Heart left ventricle (tissue), 16 donors: ENCODE measurements around the gene DAB1. TPM values are rescaled to one million over a fixed set of nuclear protein-coding genes. Genes with fewer than 3 reads are reported as not detected.

Source experiments
- ATAC-seq, 4 donors: fragments of 200-7000 bp; cut with Tn5 transposase; one replicate each; pipeline ENCODE4 v1.9.1; 2020 to 2022; ENCODE audit warnings: moderate library complexity in 4 of 4, mild to moderate bottlenecking in 3 of 4, moderate number of reproducible peaks in 1 of 4
- DNase-seq, 5 donors: peaks; one replicate each; pipeline ENCODE4 v3.0.0-alpha.2; 2020
- H3K27ac ChIP-seq, 12 donors: fragments of 200-600 bp; sonication (generic) in 4 of 12; one replicate each; pipeline versions ENCODE4 v1.5.0 to v1.8.0; 2016 to 2022; ENCODE audit warnings: mild to moderate bottlenecking in 2 of 12
- H3K27me3 ChIP-seq, 9 donors: fragments of 200-600 bp; sonication (generic) in 2 of 9; one replicate each; pipeline versions ENCODE4 v1.5.1 to v1.8.0; 2016 to 2022; ENCODE audit warnings: mild to moderate bottlenecking in 3 of 9
- H3K36me3 ChIP-seq, 9 donors: fragments of 200-600 bp; sonication (generic) in 2 of 9; one replicate each; pipeline versions ENCODE4 v1.5.0 to v1.8.0; 2018 to 2022; ENCODE audit warnings: mild to moderate bottlenecking in 2 of 9
- H3K4me1 ChIP-seq, 12 donors: fragments of 200-600 bp; sonication (generic) in 4 of 12; one replicate each; pipeline versions ENCODE4 v1.5.0 to v1.8.0; 2016 to 2022; ENCODE audit warnings: mild to moderate bottlenecking in 3 of 12
- H3K4me3 ChIP-seq, 12 donors: fragments of 200-600 bp; sonication (generic) in 4 of 12; one replicate each; pipeline versions ENCODE4 v1.5.0 to v1.8.0; 2017 to 2022; ENCODE audit warnings: mild to moderate bottlenecking in 9 of 12, moderate library complexity in 4 of 12
- H3K9me3 ChIP-seq, 12 donors: fragments of 200-600 bp; sonication (generic) in 4 of 12; one replicate each; pipeline versions ENCODE4 v1.5.0 to v1.8.0; 2016 to 2022; ENCODE audit warnings: mild to moderate bottlenecking in 1 of 12
- CTCF ChIP-seq, 12 donors: fragments of 200-600 bp; sonication (generic) in 4 of 12; IDR thresholded peaks; one replicate each; pipeline versions ENCODE4 v1.5.0 to v1.8.0; 2018 to 2022; ENCODE audit warnings: antibody characterized with exemption in 12 of 12, mild to moderate bottlenecking in 5 of 12
- POLR2A ChIP-seq, 2 donors: fragments of 450-650 bp; IDR thresholded peaks; one replicate each; pipeline ENCODE4 v1.6.1; 2017; ENCODE audit warnings: antibody characterized with exemption in 2 of 2, mild to moderate bottlenecking in 2 of 2, moderate library complexity in 2 of 2
- WGBS, 4 donors: extraction: QIAGEN DNeasy Blood & Tissue Kit in 2 of 4; methylation state at CpG; one replicate each; pipeline versions ENCODE4 v1.1.5 to v1.1.7; 2013 to 2018; 5-methylcytosine and 5-hydroxymethylcytosine counted together
- intact Hi-C, 10 donors: fragments of 100-400 bp; cut with DNase I; formaldehyde crosslinking; loops; one replicate each; pipeline versions ENCODE4 v1.11.1 to v1.14.2; 2022
- polyA plus RNA-seq, 2 donors: library from polyadenylated mRNA; stranded (reverse); fragments of 200-250 nt; gene quantifications; one replicate each; pipeline ENCODE4 v1.2.3, GENCODE V29; 2013
- total RNA-seq, 9 donors: library from RNA; depleted of rRNA in 2 of 9; stranded (reverse); fragments of >200 nt in 2 of 9; fragmentation: NEBNext Ultra II Directional in 3 of 9; extraction: Animal tissue kit (Norgen Biotek cat#: 25700) in 3 of 9; gene quantifications; one replicate each; pipeline versions ENCODE4 v1.1.0 to v1.2.4, GENCODE V29; 2016 to 2023
- donor health status: ischemic (EF 13 %, LVEDD 7.1; RV severe dilation, severe dysfunction).
- donor health status: healthy with polysubstance abuse.
- donor health status: DM: no; HTN: yes; CAD: no.
- donor health status: DM: no; HTN: no; CAD: no.
- donor health status: ischemic (EF 25% LVEDD 6.9; RV normal size, moderate dysfunction).
- donor health status: ischemic (EF 25% LVEDD 5.7; RV mildly dilated, moderate dysfunction).
- donor health status: healthy.
- donor health status: DM: yes; HTN: yes; CAD: no.
- donor health status: ischemic (EF 35%, LVEDD 5.7; RV mildly dilated, moderate dysfunction).
- donor health status: nonischemic (EF 11% LVEDD 7.7; RV severe dilation, severe dysfunction).
- donor health status: DM: yes; HTN: yes; CAD: no.
- donor health status: PGD.
- donor health status: ischemic (EF 29% LVEDD 5.4; RV normal size, mild dysfunction).
- donor health status: nonischemic (EF 23%, LVEDD 6.1; RV moderate dilation, normal function).

The DAB1 gene
- total and polyA plus RNA-seq, 11 donors = 0.26 to 28.8 (median 5.2) TPM

- peak in 1 of 4 donors; percentile 41 for ATAC-seq
- no peak overlapping the region for H3K4me3 ChIP-seq
- WGBS, 4 donors = 45 to 63% (median 52%) methylated on average over 4 of the region's 4 CpGs
These were observed 98.7 kb downstream of the DAB1 start for GRCh38 chr1:57325117-57325516.

GRCh38 chr1:57324388-57324787 is 99.5 kb downstream of the DAB1 start:
- intact Hi-C loops = loop anchor here in 1 of 10 donors (10.0 kb wide), 1 partner anchor 240 kb away; no protein-coding TSS in a partner anchor
- 94 to 98% (median 96%) methylated on average over 3 of the region's 3 CpGs for WGBS, 4 donors

More at GRCh38 chr1:57325117-57325516, 98.7 kb downstream of the DAB1 start:
- Histone ChIP-seq H3K9me3 (no peaks in the 10 kb centered on the region), H3K27ac (no peak overlapping the region), H3K4me1 (peaks cover 0 to 15% (median 0%) of the 10 kb centered on the region in 12 donors), H3K27me3 (no peaks in the 10 kb centered on the region), H3K36me3 (no peaks in the 10 kb centered on the region)
- no peak for TF ChIP-seq CTCF (IDR thresholded peaks at IDR 0.05)
- TF ChIP-seq POLR2A (IDR thresholded peaks at IDR 0.05) = no peak
- DNase-seq = no peak
- intact Hi-C loops = loop anchor here in 1 of 10 donors (10.0 kb wide), 1 partner anchor 240 kb away; no protein-coding TSS in a partner anchor

GRCh38 chr1:57321776-57322175 is 102.1 kb downstream of the DAB1 start:
- H3K36me3 ChIP-seq = no peaks in the 10 kb centered on the region
- H3K4me3 ChIP-seq = no peak overlapping the region
- 47 to 88% (median 60%) methylated on average over 4 of the region's 4 CpGs for WGBS, 4 donors
- intact Hi-C loops = loop anchor here in 1 of 10 donors (10.0 kb wide), 1 partner anchor 237 kb away; no protein-coding TSS in a partner anchor
- TF ChIP-seq POLR2A (IDR thresholded peaks at IDR 0.05) (no peak), CTCF (IDR thresholded peaks at IDR 0.05) (no peak)
- ATAC-seq = peak; percentile 51 to 74 (median 68)
- no peaks in the 10 kb centered on the region for H3K9me3 ChIP-seq
- H3K4me1 ChIP-seq = peaks cover 0 to 16% (median 0%) of the 10 kb centered on the region in 12 donors
- no peaks in the 10 kb centered on the region for H3K27me3 ChIP-seq
- no peak for DNase-seq
- H3K27ac ChIP-seq = no peak overlapping the region

More at GRCh38 chr1:57324388-57324787, 99.5 kb downstream of the DAB1 start:
- no peak for DNase-seq
- Histone ChIP-seq H3K4me1 (peaks cover 0 to 16% (median 0%) of the 10 kb centered on the region in 12 donors), H3K9me3 (no peaks in the 10 kb centered on the region), H3K27me3 (no peaks in the 10 kb centered on the region), H3K27ac (no peak overlapping the region), H3K36me3 (no peaks in the 10 kb centered on the region), H3K4me3 (no peak overlapping the region)
- TF ChIP-seq CTCF (IDR thresholded peaks at IDR 0.05) (no peak), POLR2A (IDR thresholded peaks at IDR 0.05) (no peak)
- ATAC-seq = no peak

- H3K27ac ChIP-seq = no peak overlapping the region
- WGBS, 4 donors = 61 to 85% (median 70%) methylated on average over 3 of the region's 3 CpGs
- intact Hi-C loops = loop anchor here in 1 of 10 donors (10.0 kb wide), 1 partner anchor 235 kb away; no protein-coding TSS in a partner anchor
- peaks cover 0 to 7% (median 0%) of the 10 kb centered on the region in 12 donors for H3K4me1 ChIP-seq
- DNase-seq (no peak), ATAC-seq (no peak)
- no peak for TF ChIP-seq POLR2A (IDR thresholded peaks at IDR 0.05)
- no peak for TF ChIP-seq CTCF (IDR thresholded peaks at IDR 0.05)
- H3K9me3 ChIP-seq = no peaks in the 10 kb centered on the region
- no peaks in the 10 kb centered on the region for H3K27me3 ChIP-seq
- no peaks in the 10 kb centered on the region for H3K36me3 ChIP-seq
- H3K4me3 ChIP-seq = no peak overlapping the region
These were observed 104.1 kb downstream of the DAB1 start for GRCh38 chr1:57319791-57320190.
